Astrocyte (in vitro differentiated cells and primary cell): ENCODE results near the gene MINDY3.

Source experiments
- CTCF ChIP-seq: IDR thresholded peaks from 2 replicates; pipeline ENCODE4 v1.5.1; 2011; ENCODE audit warnings: low read depth, mild to moderate bottlenecking, inconsistent platforms, low read length, moderate library complexity; ENCODE audit not compliant: insufficient read depth
- EZH2 ChIP-seq: IDR thresholded peaks from 2 replicates; pipeline ENCODE4 v1.6.1; 2012; ENCODE audit warnings: mild to moderate bottlenecking, low read length, inconsistent platforms; ENCODE audit not compliant: insufficient read depth

- TF ChIP-seq CTCF: no peak
- no peak for TF ChIP-seq EZH2
These were observed 120.0 kb downstream of the MINDY3 start for GRCh38 chr10:15740261-15740660.
